Stomach (tissue), 9 donors: ENCODE measurements around the gene EIF3B. TPM values are rescaled to one million over a fixed set of nuclear protein-coding genes. Genes with fewer than 3 reads are reported as not detected.
A peak's percentile ranks its signal among the peaks of the same experiment; 100 is the strongest.
"Not testable (repeated sequence)": the region's sequence is repeated elsewhere in the genome, so short reads cannot be mapped to it uniquely, and the experiment has no call there.

Experiments
- DNase-seq, 2 donors: peaks; one replicate each; pipeline versions ENCODE4 v3.0.0 to v3.0.0-alpha.2; 2013 to 2019
- H3K27ac ChIP-seq, 5 donors: fragments of 200-600 bp in 4 of 5; sonication (generic) in 4 of 5; one replicate each; pipeline ENCODE4 v1.5.1; 2013 to 2019; ENCODE audit warnings: mild to moderate bottlenecking in 1 of 5, moderate library complexity in 1 of 5
- H3K27me3 ChIP-seq, 3 donors: fragments of 200-600 bp; sonication (generic); one replicate each; pipeline ENCODE4 v1.5.1; 2017 to 2019; ENCODE audit warnings: mixed run types in 1 of 3
- H3K36me3 ChIP-seq, 4 donors: fragments of 200-600 bp; sonication (generic); 1 replicate in 3 of 4; 2 replicates in 1 of 4; pipeline ENCODE4 v1.5.1; 2016 to 2019
- H3K4me1 ChIP-seq, 4 donors: fragments of 200-600 bp; sonication (generic); one replicate each; pipeline ENCODE4 v1.5.1; 2016 to 2019
- H3K4me3 ChIP-seq, 4 donors: fragments of 200-600 bp; sonication (generic) in 3 of 4; one replicate each; pipeline ENCODE4 v1.5.1; 2016 to 2019; ENCODE audit warnings: mild to moderate bottlenecking in 1 of 4
- H3K9me3 ChIP-seq, 4 donors: fragments of 200-600 bp; sonication (generic); one replicate each; pipeline ENCODE4 v1.5.1; 2016 to 2019
- EP300 ChIP-seq: sonication (generic); formaldehyde crosslinking; IDR thresholded peaks from one replicate; pipeline ENCODE4 v1.6.1; 2017; ENCODE audit warnings: antibody characterized with exemption
- POLR2A ChIP-seq, 4 donors: fragments of 450-650 bp; IDR thresholded peaks; one replicate each; pipeline ENCODE4 v1.6.1; 2016; ENCODE audit warnings: antibody characterized with exemption in 4 of 4, control low read depth in 2 of 4, mild to moderate bottlenecking in 1 of 4, moderate library complexity in 1 of 4
- POLR2AphosphoS5 ChIP-seq, 3 donors: sonication (generic); formaldehyde crosslinking; IDR thresholded peaks; one replicate each; pipeline ENCODE4 v1.6.1; 2016; ENCODE audit warnings: antibody characterized with exemption in 3 of 3
- WGBS, 5 donors: extraction: QIAGEN DNeasy Blood & Tissue Kit in 3 of 5; methylation state at CpG; one replicate each; pipeline versions ENCODE4 v1.1.5 to v1.1.7; 2013 to 2018; 5-methylcytosine and 5-hydroxymethylcytosine counted together
- intact Hi-C: fragments of 100-400 bp; cut with DNase I; formaldehyde crosslinking; loops from one replicate; pipeline ENCODE4 v1.15.1; 2023; ENCODE audit warnings: low total_unique reads
- polyA plus RNA-seq, 3 donors: library from polyadenylated mRNA; stranded (reverse); fragments of 200-250 nt; gene quantifications; one replicate each; pipeline ENCODE4 v1.2.3, GENCODE V29; 2013
- total RNA-seq, 5 donors: library from RNA; depleted of rRNA; stranded (reverse); fragments of >200 nt; gene quantifications; one replicate each; pipeline versions ENCODE4 v1.1.0 to v1.2.3, GENCODE V29; 2014 to 2016
- TF ChIP-seq, protein P1 (sequence below), 7 experiments: fragments of 450-650 bp in 4 of 7; fragments of 200-600 bp in 3 of 7; sonication (generic) in 3 of 7; IDR thresholded peaks; one replicate each; pipeline ENCODE4 v1.5.1; 2016 to 2019; ENCODE audit warnings: antibody characterized with exemption in 7 of 7, control low read depth in 2 of 7, mild to moderate bottlenecking in 1 of 7
- donor health status: healthy with polysubstance abuse.
- donor health status: Bipolar disorder and iron deficiency.
- donor health status: healthy.

Gene EIF3B
- total and polyA plus RNA-seq, 8 donors: 64.8 to 373 (median 131) TPM

DNA sequence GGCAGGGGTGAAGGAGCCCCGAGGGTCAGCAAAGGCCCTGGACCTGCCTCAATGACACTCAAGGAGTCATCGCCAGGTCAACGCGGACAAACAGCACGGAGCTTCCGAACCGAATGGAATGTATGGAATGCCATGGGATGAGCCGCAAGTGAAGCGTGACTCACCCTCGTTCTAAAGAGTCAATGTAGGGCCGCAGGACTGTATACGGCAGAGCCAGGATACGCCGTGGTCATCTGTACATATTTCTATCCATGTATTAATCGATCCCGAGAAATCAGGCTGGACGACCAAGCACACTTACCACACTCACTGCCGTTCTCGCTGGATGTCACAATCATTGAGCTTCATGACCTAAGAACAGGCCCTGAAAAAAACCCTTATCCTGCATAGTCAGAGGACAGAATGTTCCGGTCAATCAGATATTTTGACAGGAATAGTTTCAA is 44.7 kb upstream of the EIF3B start:
- Histone ChIP-seq H3K27ac (no peak overlapping the region), H3K36me3 (peaks cover 0 to 13% (median 7%) of the 10 kb centered on the region in 4 donors), H3K27me3 (no peaks in the 10 kb centered on the region), H3K4me1 (peaks cover 0 to 28% (median 17%) of the 10 kb centered on the region in 4 donors), H3K4me3 (no peak overlapping the region), H3K9me3 (no peaks in the 10 kb centered on the region)
- 76 to 90% (median 84%) methylated on average over 20 of the region's 20 CpGs for whole genome bisulfite sequencing, 5 donors
- intact Hi-C loops: no loop called here
- no peak for DNase-seq
- TF ChIP-seq POLR2A (IDR thresholded peaks at IDR 0.05): no peak
- TF ChIP-seq, protein P1, sequence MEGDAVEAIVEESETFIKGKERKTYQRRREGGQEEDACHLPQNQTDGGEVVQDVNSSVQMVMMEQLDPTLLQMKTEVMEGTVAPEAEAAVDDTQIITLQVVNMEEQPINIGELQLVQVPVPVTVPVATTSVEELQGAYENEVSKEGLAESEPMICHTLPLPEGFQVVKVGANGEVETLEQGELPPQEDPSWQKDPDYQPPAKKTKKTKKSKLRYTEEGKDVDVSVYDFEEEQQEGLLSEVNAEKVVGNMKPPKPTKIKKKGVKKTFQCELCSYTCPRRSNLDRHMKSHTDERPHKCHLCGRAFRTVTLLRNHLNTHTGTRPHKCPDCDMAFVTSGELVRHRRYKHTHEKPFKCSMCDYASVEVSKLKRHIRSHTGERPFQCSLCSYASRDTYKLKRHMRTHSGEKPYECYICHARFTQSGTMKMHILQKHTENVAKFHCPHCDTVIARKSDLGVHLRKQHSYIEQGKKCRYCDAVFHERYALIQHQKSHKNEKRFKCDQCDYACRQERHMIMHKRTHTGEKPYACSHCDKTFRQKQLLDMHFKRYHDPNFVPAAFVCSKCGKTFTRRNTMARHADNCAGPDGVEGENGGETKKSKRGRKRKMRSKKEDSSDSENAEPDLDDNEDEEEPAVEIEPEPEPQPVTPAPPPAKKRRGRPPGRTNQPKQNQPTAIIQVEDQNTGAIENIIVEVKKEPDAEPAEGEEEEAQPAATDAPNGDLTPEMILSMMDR (IDR thresholded peaks at IDR 0.05): no peak
- no peak for TF ChIP-seq EP300
- TF ChIP-seq POLR2AphosphoS5 (IDR thresholded peaks at IDR 0.05): no peak

DNA sequence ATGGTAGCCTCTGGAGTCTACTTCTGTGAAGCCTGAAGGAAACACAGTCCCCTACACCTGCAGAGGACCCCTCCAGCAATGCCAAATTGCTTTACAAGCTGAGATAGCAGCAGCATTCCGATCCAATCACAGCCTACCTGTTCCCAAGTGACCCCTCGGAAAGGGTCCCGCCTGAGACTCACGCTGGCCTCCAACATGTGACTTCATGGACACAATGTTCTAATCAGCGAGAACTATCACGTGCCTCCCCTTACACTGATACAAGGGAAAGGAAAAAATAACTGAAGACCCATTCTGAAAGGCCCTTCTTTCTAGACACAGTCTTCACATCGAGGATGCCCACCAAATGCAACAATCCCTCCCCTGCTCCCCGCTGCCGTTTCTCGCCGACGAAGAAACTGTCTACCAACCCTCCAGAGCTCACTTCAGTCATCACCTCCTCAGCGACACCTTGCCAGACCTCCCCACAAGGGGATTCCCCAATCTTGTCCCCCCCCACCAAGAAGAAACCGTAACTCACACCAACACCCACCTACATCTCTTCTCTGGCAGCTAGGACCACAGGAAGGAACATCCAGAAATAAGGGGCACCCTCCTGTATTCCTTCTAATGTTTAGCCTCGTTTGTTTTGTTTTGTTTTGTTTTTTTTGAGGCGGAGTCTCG is 42.2 kb upstream of the EIF3B start:
- H3K4me3 ChIP-seq: no peak overlapping the region
- no peaks in the 10 kb centered on the region for H3K27me3 ChIP-seq
- intact Hi-C loops: no loop called here
- peaks cover 0 to 13% (median 7%) of the 10 kb centered on the region in 4 donors for H3K36me3 ChIP-seq
- 81 to 87% (median 85%) methylated on average over 16 to 17 of the region's 17 CpGs for WGBS, 5 donors
- no peak overlapping the region for H3K27ac ChIP-seq
- H3K4me1 ChIP-seq: peaks cover 0 to 25% (median 15%) of the 10 kb centered on the region in 4 donors
- DNase-seq: no peak
- TF ChIP-seq POLR2AphosphoS5 (IDR thresholded peaks at IDR 0.05): no peak
- no peak for TF ChIP-seq POLR2A (IDR thresholded peaks at IDR 0.05)
- TF ChIP-seq, protein P1 (IDR thresholded peaks at IDR 0.05): no peak
- no peak for TF ChIP-seq EP300
- no peaks in the 10 kb centered on the region for H3K9me3 ChIP-seq

DNA sequence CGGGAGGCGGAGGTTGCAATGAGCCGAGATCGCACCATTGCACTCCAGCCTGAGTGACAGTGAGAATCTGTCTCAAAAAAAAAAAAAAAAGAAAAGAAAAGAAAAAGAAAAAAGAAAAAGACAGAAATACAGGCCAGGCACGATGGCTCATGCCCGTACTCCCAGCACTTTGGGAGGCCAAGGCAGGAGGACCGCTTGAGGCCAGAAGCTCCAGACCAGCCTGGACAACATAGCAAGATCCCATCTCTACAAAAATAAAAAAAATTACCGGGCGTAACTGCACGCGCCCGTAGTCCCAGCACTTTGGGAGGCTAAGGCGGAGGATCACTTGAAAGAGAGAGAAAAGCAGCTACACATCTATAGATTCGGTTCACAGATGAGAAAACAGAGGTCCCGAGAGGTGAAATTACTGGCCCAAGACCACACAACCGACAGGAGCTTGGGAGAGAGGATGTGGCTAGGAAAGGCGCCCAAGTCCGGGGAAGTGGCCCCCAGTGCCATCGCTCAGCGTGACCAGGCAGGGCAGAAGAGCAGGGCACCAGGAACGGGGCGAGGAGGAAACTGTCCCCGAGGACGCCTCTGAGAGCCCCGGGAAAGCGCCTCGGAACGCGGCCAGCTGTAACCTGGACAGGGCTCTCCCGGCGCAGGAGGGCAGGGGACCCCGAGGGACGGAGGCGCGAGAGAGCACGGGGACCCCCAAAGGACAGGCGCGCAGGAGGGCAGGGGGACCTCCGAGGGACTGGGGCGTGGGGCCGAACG is 41.0 kb upstream of the EIF3B start:
- Histone ChIP-seq H3K9me3 (no peaks in the 10 kb centered on the region), H3K27me3 (no peaks in the 10 kb centered on the region), H3K36me3 (peaks cover 0 to 13% (median 7%) of the 10 kb centered on the region in 4 donors), H3K4me1 (peaks cover 0 to 25% (median 15%) of the 10 kb centered on the region in 4 donors), H3K4me3 (peak overlapping the region; percentile 71 to 98 (median 95)), H3K27ac (peak overlapping the region; percentile 77 to 93 (median 85))
- TF ChIP-seq POLR2AphosphoS5 (IDR thresholded peaks at IDR 0.05) (no peak), POLR2A (IDR thresholded peaks at IDR 0.05) (no peak), EP300 (no peak)
- TF ChIP-seq, protein P1 (IDR thresholded peaks at IDR 0.05): no peak
- WGBS, 5 donors: 22 to 53% (median 28%) methylated on average over 18 to 42 of the region's 42 CpGs
- DNase-seq: peak in 1 of 2 donors; percentile 34
- intact Hi-C loops: no loop called here

DNA sequence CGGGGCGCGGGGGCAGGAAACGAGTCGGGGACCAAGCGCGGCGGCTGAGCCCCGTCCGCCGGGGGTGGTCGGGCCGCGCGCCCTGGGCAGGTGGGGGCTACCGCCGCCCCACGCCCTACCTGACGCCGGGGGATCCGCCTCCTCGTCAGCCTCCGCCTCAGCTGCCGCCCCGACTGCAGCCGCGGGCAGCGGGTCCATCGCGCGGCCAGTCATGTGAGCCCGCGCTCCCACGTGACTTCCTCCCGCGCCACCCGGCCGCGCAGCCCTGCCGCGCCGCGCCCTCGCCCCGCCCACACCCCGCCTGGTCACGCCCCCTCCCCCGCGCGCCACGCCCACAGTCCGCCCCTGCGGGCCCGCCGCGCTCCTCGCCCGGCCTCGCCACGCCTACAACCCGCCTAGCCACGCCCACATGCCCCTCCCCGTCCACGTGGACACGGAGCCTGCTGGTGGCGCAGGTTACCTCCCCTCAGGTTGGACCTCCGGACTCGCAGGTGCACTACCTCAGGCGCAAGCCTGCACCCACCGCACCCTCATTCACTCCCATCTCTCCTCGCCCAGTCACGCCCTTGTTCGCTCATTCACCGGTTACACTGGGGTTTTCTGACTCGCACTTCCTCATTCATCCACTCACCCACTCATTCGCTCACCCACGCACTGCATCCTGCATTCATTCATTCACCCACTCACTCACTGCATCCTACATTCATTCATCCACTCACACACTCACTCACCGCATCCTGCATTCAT is 40.2 kb upstream of the EIF3B start, which contains the start of gene SNX8:
TSS of gene SNX8 (minus strand) at position 233 of the 747 bp plus-strand sequence. CDS start at position 213, 20 bp downstream.
- peak within 1 kb of the TSS; percentile 71 to 98 (median 95) for H3K4me3 ChIP-seq
- intact Hi-C loops: no loop called here
- no peaks in the 10 kb centered on the region for H3K27me3 ChIP-seq
- peaks cover 0 to 6% (median 5%) of the 10 kb centered on the region in 4 donors for H3K36me3 ChIP-seq
- no peaks in the 10 kb centered on the region for H3K9me3 ChIP-seq
- H3K4me1 ChIP-seq: peaks cover 0 to 25% (median 15%) of the 10 kb centered on the region in 4 donors
- TF ChIP-seq POLR2AphosphoS5 (IDR thresholded peaks at IDR 0.05): peak in 2 of 3 donors; percentile 72 to 77
- TF ChIP-seq, protein P1 (IDR thresholded peaks at IDR 0.05): no peak
- no peak for TF ChIP-seq EP300
- no peak for TF ChIP-seq POLR2A (IDR thresholded peaks at IDR 0.05)
- DNase-seq: peak; percentile 96
- peak within 1 kb of the TSS; percentile 77 to 93 (median 85) for H3K27ac ChIP-seq
- WGBS, 5 donors: 1 to 3% (median 1%) methylated on average over 25 to 78 of the region's 78 CpGs

DNA sequence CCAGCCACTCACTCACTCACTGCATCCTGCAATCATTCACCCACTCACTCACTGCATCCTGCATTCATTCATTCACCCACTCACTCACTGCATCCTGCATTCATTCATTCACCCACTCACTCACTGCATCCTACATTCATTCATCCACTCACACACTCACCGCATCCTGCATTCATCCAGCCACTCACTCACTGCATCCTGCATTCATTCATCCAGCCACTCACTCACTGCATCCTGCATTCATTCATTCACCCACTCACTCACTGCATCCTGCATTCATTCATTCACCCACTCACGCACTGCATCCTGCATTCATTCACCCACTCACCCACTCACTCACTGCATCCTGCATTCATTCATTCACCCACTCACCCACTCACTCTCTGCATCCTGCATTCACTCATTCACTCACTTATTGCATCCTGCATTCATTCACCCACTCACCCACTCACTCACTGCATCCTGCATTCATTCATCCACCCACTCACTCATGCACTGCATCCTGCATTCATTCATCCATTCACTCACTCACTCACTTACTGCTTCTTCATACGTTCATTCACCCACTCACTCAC is 39.6 kb upstream of the EIF3B start:
- Histone ChIP-seq H3K4me3 (peak overlapping the region; percentile 71 to 98 (median 95)), H3K4me1 (peaks cover 0 to 25% (median 15%) of the 10 kb centered on the region in 4 donors), H3K27ac (peak overlapping the region in 3 of 5 donors; percentile 34 to 93 (median 35))
- intact Hi-C loops, H3K9me3 ChIP-seq, H3K27me3 ChIP-seq, H3K36me3 ChIP-seq, DNase-seq: not testable (repeated sequence)
- 76 to 80% (median 78%) methylated on average over 3 of the region's 3 CpGs for whole genome bisulfite sequencing, 5 donors
